Daoy (cell line): ENCODE data around the gene SNRPD3. TPM values are rescaled to one million over a fixed set of nuclear protein-coding genes. Genes with fewer than 3 reads are reported as not detected.
A peak's percentile ranks its signal among the peaks of the same experiment; 100 is the strongest.
"Not testable (repeated sequence)": the region's sequence is repeated elsewhere in the genome, so short reads cannot be mapped to it uniquely, and the experiment has no call there.

ENCODE experiments used
- DNase-seq: peaks from one replicate; pipeline ENCODE4 v3.0.0-alpha.2; 2015; ENCODE audit warnings: low read depth
- total RNA-seq: library from RNA; depleted of rRNA; stranded (reverse); fragments of >200 nt; shearing (Covaris generic); gene quantifications from 2 replicates; pipeline ENCODE4 v1.2.3, GENCODE V29; 2014; rRNA removed

Gene SNRPD3
- total RNA-seq: 201 and 204 TPM in 2 replicates

- DNase-seq: peak; percentile 98
Observed at GRCh38 chr22:24555165-24556039, at the start of gene SNRPD3. Gene SNRPD3 (plus strand): TSS chr22:24555999. CDS start chr22:24557675, 1,676 bp downstream.

GRCh38 chr22:24506802-24507438 lies 48.9 kb upstream of the SNRPD3 start:
- peak; percentile 29 for DNase-seq

- no peak for DNase-seq
Observed at GRCh38 chr22:24507716-24508115, 48.1 kb upstream of the SNRPD3 start.

GRCh38 chr22:24510637-24511625 lies 44.9 kb upstream of the SNRPD3 start:
- DNase-seq: peak; percentile 40

GRCh38 chr22:24512043-24512442 lies 43.8 kb upstream of the SNRPD3 start:
- no peak for DNase-seq

GRCh38 chr22:24513378-24514240 lies 42.2 kb upstream of the SNRPD3 start:
- DNase-seq: no peak

GRCh38 chr22:24514241-24515026 lies 41.4 kb upstream of the SNRPD3 start:
- DNase-seq: no peak

GRCh38 chr22:24515027-24515338 lies 40.8 kb upstream of the SNRPD3 start:
- no peak for DNase-seq

- peak; percentile 44 for DNase-seq
Observed at GRCh38 chr22:24516301-24516737, 39.5 kb upstream of the SNRPD3 start.

GRCh38 chr22:24517446-24517845 lies 38.4 kb upstream of the SNRPD3 start:
- no peak for DNase-seq

- no peak for DNase-seq
Observed at GRCh38 chr22:24518228-24518627, 37.6 kb upstream of the SNRPD3 start.

GRCh38 chr22:24518771-24519485 lies 36.9 kb upstream of the SNRPD3 start:
- no peak for DNase-seq

GRCh38 chr22:24519496-24519895 lies 36.3 kb upstream of the SNRPD3 start:
- no peak for DNase-seq

GRCh38 chr22:24521791-24522245 lies 34.0 kb upstream of the SNRPD3 start:
- peak; percentile 76 for DNase-seq

- DNase-seq: no peak
Observed at GRCh38 chr22:24523873-24524272, 31.9 kb upstream of the SNRPD3 start.

GRCh38 chr22:24525416-24526037 lies 30.3 kb upstream of the SNRPD3 start:
- DNase-seq: peak; percentile 71

GRCh38 chr22:24526191-24526590 lies 29.6 kb upstream of the SNRPD3 start:
- DNase-seq: no peak

GRCh38 chr22:24529898-24530297 lies 25.9 kb upstream of the SNRPD3 start:
- no peak for DNase-seq

GRCh38 chr22:24530968-24531367 lies 24.8 kb upstream of the SNRPD3 start:
- DNase-seq: not testable (repeated sequence)
